Muscle of leg (tissue), 11 donors: ENCODE data around the gene GDPGP1. TPM values are rescaled to one million over a fixed set of nuclear protein-coding genes. Genes with fewer than 3 reads are reported as not detected.

Source experiments
- DNase-seq: peaks from one replicate; pipeline ENCODE4 v3.0.0; 2013
- H3K27ac ChIP-seq: one replicate; pipeline ENCODE4 v1.5.1; 2013; ENCODE audit warnings: mild to moderate bottlenecking, low read length, control low read depth
- H3K27me3 ChIP-seq: one replicate; pipeline ENCODE4 v1.6.1; 2013; ENCODE audit warnings: low read length; ENCODE audit not compliant: control insufficient read depth, insufficient read depth
- H3K36me3 ChIP-seq: one replicate; pipeline ENCODE4 v1.6.1; 2013; ENCODE audit warnings: low read length; ENCODE audit not compliant: control insufficient read depth, insufficient read depth
- H3K4me1 ChIP-seq: one replicate; pipeline ENCODE4 v1.6.1; 2013; ENCODE audit warnings: low read length; ENCODE audit not compliant: control insufficient read depth, insufficient read depth
- H3K4me3 ChIP-seq: one replicate; pipeline ENCODE4 v1.5.1; 2013; ENCODE audit warnings: low read length, control low read depth
- H3K9me3 ChIP-seq: replicated peaks from 2 replicates; pipeline ENCODE4 v1.6.1; 2013; ENCODE audit warnings: low read depth, low read length; ENCODE audit not compliant: control insufficient read depth
- WGBS: methylation state at CpG from one replicate; pipeline ENCODE4 v1.1.5; 2013; ENCODE audit warnings: missing lambda C conversion rate; ENCODE audit not compliant: insufficient coverage; 5-methylcytosine and 5-hydroxymethylcytosine counted together
- polyA plus RNA-seq, 8 donors: library from polyadenylated mRNA; unstranded; fragments of 120-200 nt; gene quantifications; one replicate each; pipeline versions ENCODE4 v1.2.1 to v1.2.3, GENCODE V29; 2013; ENCODE audit warnings: inconsistent platforms in 1 of 8, low replicate concordance in 1 of 8; ENCODE audit not compliant: insufficient read length in 8 of 8, insufficient read depth in 1 of 8
- total RNA-seq: library from RNA; stranded (reverse); fragments of 120-200 nt; gene quantifications from one replicate; pipeline ENCODE4 v1.2.4, GENCODE V29; 2013

The GDPGP1 gene
- total and polyA plus RNA-seq, 9 donors, result 1.5 to 3.8 (median 2.7) TPM

DNA sequence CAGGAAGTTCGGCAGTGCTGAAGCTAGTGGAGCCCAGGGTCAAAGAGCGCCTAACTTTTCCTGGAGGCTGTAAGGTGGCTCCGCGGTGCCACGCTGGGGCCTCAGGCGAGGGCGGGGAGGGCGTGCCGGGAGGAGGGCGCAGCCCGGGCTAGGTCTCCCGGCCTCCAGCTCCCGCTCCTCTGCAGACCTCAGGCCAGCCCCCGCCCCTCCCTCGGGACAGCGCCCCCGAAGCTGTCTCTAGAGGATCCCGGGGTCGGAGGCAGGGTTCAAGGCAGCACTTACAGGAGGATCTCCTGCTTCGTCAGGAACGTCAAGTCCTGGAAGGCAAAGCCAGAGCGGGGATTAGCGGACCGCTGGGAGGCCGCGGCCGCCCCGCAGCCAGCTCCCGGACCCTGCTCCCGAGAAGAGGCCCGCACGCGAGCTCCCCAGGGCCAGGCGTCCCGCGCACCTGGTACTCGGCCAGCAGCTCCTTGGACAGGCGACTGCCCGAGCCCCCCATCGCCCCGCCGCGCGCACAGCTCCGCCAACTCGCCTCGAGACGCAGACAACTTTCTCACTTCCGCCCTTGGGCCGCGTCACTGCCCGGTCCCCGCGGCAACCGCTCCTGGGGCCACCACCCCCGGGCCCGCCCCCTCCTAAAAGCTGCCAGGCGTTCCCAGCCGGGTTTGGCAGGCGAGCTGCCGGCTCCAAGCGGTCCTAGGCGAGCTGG is 468 bp upstream of the GDPGP1 start, which contains the start of gene CIB1:
Gene CIB1, minus strand, starts transcription at position 555 of the 709 bp plus-strand sequence. Its CDS starts 56 bp downstream, at position 499.
- DNase-seq, result peak; percentile 99
- Histone ChIP-seq H3K9me3 (no peaks in the 10 kb centered on the region), H3K27me3 (no peaks in the 10 kb centered on the region), H3K4me3 (peak within 1 kb of the TSS; percentile 89), H3K36me3 (peaks cover 29% of the 10 kb centered on the region), H3K27ac (peak within 1 kb of the TSS; percentile 86), H3K4me1 (peaks cover 16% of the 10 kb centered on the region)
- under 1% methylated on average over 63 of the region's 63 CpGs for whole genome bisulfite sequencing

DNA sequence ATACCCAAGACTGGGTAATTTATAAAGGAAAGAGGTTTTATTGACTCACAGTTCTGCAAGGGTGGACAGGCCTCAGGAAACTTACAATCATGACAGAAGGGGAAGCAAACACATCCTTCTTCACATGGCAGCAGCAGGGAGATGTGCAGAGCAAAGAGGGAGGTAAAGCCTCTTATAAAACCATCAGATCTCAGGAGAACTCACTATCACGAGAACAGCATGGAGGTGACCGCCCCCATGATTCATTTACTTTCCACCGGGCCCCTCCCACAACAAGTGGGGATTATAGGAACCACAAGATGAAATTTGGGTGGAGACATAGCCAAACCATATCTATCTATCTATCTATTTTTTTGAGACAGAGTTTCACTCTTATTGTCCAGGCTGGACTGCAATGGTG is 5.4 kb downstream of the GDPGP1 start:
- H3K27ac ChIP-seq, result no peak overlapping the region
- no peak for DNase-seq
- no peaks in the 10 kb centered on the region for H3K9me3 ChIP-seq
- H3K4me3 ChIP-seq, result no peak overlapping the region
- H3K36me3 ChIP-seq, result peaks cover 16% of the 10 kb centered on the region
- WGBS, result no CpG with 5 or more reads among the region's 3 CpGs
- H3K27me3 ChIP-seq, result no peaks in the 10 kb centered on the region
- peaks cover 7% of the 10 kb centered on the region for H3K4me1 ChIP-seq

GRCh38 chr15:90240856-90241255 is 6.8 kb downstream of the GDPGP1 start:
- WGBS, result 80% methylated on average over 8 of the region's 8 CpGs
- no peak for DNase-seq
- H3K4me1 ChIP-seq, result no peaks in the 10 kb centered on the region
- peaks cover 16% of the 10 kb centered on the region for H3K36me3 ChIP-seq
- H3K27me3 ChIP-seq, result no peaks in the 10 kb centered on the region
- H3K4me3 ChIP-seq, result no peak overlapping the region
- no peak overlapping the region for H3K27ac ChIP-seq
- no peaks in the 10 kb centered on the region for H3K9me3 ChIP-seq

DNA sequence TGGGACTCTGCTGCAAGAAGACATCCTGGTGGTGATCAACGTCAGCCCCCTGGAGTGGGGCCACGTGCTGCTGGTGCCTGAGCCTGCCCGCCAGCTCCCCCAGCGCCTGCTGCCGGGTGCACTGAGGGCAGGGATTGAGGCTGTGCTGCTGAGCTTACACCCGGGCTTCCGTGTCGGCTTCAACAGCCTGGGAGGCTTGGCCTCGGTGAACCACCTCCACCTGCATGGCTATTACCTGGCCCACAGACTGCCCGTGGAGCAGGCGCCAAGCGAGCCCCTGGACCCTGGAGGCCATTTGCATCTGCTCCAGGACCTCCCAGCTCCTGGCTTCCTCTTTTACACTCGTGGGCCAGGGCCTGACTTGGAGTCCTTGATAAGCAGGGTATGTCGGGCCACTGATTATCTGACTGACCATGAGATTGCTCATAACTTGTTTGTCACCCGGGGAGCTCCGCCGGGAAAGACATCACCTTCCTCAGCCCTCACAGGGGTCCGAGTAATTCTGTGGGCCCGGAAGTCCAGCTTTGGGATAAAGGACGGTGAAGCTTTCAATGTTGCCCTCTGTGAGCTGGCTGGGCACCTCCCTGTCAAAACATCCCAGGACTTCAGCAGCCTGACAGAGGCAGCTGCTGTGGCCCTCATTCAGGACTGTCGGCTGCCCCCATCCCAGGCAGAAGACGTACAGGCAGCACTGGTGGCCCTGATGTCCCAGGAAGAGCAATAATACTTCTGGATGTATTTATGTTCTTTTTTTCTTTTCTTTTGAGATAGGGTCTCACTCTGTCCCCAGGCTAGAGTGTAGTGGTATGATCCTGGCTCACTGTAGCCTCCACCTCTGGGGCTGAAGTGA is 7.6 kb downstream of the GDPGP1 start:
- Histone ChIP-seq H3K27ac (no peak overlapping the region), H3K4me3 (no peak overlapping the region), H3K36me3 (peaks cover 16% of the 10 kb centered on the region), H3K4me1 (no peaks in the 10 kb centered on the region), H3K9me3 (no peaks in the 10 kb centered on the region), H3K27me3 (no peaks in the 10 kb centered on the region)
- DNase-seq, result no peak
- WGBS, result 87% methylated on average over 21 of the region's 22 CpGs

- Histone ChIP-seq H3K9me3 (no peaks in the 10 kb centered on the region), H3K27me3 (no peaks in the 10 kb centered on the region), H3K27ac (no peak overlapping the region), H3K36me3 (peaks cover 10% of the 10 kb centered on the region), H3K4me1 (no peaks in the 10 kb centered on the region), H3K4me3 (no peak overlapping the region)
- WGBS, result 88% methylated on average over 1 of the region's 10 CpGs
- no peak for DNase-seq
These were observed 10.1 kb downstream of the GDPGP1 start for GRCh38 chr15:90243943-90244639.

GRCh38 chr15:90248789-90249202 is 14.8 kb downstream of the GDPGP1 start:
- no peak overlapping the region for H3K27ac ChIP-seq
- no peak for DNase-seq
- no peak overlapping the region for H3K4me3 ChIP-seq
- peaks cover 4% of the 10 kb centered on the region for H3K27me3 ChIP-seq
- whole genome bisulfite sequencing, result 69% methylated on average over 6 of the region's 6 CpGs
- peaks cover 10% of the 10 kb centered on the region for H3K4me1 ChIP-seq
- H3K36me3 ChIP-seq, result no peaks in the 10 kb centered on the region
- no peaks in the 10 kb centered on the region for H3K9me3 ChIP-seq

DNA sequence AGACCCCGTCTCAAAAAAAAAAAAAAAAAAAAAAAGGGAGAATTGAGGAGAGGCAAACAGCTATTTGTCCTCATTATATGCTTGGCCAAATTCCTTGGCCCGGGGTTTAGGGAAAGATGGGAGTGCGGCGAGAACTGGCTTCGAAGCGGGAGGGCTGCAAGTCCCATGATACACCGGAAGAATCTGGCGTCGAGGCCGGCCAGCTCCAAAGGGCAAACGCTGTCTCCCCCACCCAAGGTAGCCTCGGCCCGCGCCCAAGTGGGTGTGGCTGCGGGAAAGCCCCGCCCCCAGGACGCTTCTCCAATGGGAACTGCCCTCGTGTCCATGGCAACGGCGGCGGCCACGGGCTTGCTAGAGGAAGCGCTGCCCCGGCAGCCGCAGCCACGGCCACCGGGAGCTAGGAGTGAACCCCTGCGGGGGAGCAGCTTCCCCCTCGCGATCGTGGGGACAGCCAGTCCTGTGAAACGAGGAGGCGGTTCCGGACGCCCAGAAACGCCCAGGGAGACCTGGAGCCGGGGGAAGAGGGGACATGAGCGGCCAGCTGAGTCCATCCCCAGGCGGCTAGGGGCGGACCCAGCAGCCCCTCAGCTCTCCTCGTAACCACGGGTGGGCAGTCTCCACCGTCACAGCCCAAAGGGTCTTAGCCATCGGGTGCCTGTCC is 15.3 kb downstream of the GDPGP1 start, which contains the start of gene TTLL13:
Gene TTLL13, plus strand, starts transcription at position 354 of the 661 bp plus-strand sequence. CDS start 1,075 bp downstream, outside the sequence.
- peaks cover 10% of the 10 kb centered on the region for H3K4me1 ChIP-seq
- WGBS, result 2% methylated on average over 34 of the region's 44 CpGs
- no peaks in the 10 kb centered on the region for H3K9me3 ChIP-seq
- H3K27ac ChIP-seq, result no peak within 1 kb of the TSS
- peaks cover 4% of the 10 kb centered on the region for H3K27me3 ChIP-seq
- no peaks in the 10 kb centered on the region for H3K36me3 ChIP-seq
- peak within 1 kb of the TSS; percentile 62 for H3K4me3 ChIP-seq
- DNase-seq, result peak; percentile 89

DNA sequence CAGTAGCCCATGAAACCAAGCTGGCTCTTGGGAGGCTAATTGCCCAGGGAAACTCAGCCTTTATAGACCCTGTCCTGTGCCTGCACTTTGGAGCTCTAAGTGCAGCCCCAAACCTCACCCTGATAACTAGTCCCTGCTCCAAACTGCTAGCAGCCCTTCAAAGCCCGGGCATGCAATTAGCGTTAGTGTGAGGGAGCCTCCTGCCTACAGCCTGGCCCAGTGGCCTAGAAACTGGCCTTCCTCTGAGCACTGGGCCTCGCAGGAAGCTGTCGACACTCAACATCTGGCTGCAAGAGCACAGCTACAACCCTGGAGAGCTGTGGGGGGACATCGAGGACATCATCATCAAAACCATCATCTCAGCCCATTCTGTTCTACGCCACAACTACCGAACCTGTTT is 23.8 kb downstream of the GDPGP1 start:
- Histone ChIP-seq H3K9me3 (no peaks in the 10 kb centered on the region), H3K4me1 (no peaks in the 10 kb centered on the region), H3K27me3 (peaks cover 3% of the 10 kb centered on the region), H3K27ac (no peak overlapping the region), H3K4me3 (no peak overlapping the region), H3K36me3 (no peaks in the 10 kb centered on the region)
- no peak for DNase-seq
- 55% methylated on average over 6 of the region's 7 CpGs for WGBS

DNA sequence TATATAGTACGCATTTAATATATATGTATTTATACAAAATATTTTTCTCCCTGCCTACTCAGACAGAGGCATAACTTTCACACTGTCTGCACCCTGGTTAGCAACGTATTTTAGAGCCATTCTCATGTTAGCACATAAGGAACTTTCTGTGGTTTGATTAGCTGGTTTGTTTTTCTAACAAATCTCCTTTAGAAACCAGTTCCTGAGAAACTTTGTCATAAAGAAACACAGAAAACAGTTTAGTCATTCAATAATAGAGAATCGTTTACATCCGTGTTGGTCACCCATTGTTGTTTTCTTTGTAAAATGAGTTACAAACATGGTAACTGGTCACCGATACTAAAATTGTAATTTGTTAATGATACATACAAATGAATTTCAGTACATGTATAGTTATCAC is 25.5 kb downstream of the GDPGP1 start:
- no peak overlapping the region for H3K27ac ChIP-seq
- no peaks in the 10 kb centered on the region for H3K36me3 ChIP-seq
- no peak for DNase-seq
- no CpG with 5 or more reads among the region's 5 CpGs for WGBS
- peaks cover 1% of the 10 kb centered on the region for H3K4me1 ChIP-seq
- H3K27me3 ChIP-seq, result peaks cover 3% of the 10 kb centered on the region
- no peaks in the 10 kb centered on the region for H3K9me3 ChIP-seq
- H3K4me3 ChIP-seq, result no peak overlapping the region
